HG02870 (cell line): ENCODE results near the gene GALNT2.

Experiments
- ATAC-seq: cut with Tn5 transposase; IDR thresholded peaks from one replicate; pipeline ENCODE4 v1.9.1; 2021; ENCODE audit warnings: mild to moderate bottlenecking, moderate library complexity; ENCODE audit not compliant: unreplicated experiment

The GALNT2 gene

DNA sequence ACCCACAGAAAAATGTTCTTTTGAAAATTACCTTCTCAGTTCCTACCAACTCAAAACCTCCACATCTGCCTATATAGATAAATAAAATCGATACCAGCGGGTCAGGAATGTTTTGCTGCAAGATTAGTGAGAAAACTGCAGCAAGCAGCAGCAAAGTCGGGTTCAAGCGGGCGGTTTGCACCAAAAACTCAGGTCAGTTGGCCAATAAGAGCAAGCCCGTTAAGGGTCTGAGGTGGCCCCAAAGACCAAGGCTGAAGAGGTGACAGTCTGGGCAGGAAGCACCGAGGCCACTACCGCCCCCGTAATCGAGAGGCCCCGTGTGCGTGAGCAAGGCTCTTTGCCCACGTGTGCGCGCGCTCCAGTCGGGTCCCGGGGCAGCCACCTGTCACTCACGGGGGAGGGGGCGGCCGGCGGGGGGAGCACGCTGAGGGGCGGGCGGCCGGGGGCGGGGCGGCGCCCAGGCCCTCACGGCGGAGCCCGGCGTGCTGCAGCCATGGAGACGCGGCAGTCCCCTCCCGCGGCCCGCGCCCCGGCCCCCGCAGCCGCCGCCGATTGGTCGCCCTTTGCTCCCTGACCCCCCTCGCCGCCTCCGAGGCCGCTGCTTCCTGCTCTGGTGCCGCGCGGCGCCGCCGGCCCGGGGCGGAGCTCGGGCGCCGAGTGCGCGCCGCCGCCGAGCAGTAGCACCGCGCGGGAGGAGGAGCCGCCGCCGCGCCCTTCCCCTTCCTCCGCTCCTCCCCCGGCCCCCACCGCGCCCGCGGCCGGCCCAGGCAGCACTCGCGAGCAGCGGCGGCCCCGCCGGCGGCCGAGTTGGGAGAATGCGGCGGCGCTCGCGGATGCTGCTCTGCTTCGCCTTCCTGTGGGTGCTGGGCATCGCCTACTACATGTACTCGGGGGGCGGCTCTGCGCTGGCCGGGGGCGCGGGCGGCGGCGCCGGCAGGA, at the start of gene GALNT2:
Gene GALNT2, plus strand, starts transcription at position 773 of the 939 bp plus-strand sequence. Its CDS starts 43 bp downstream, at position 816.
- peak; percentile 79 for ATAC-seq

DNA sequence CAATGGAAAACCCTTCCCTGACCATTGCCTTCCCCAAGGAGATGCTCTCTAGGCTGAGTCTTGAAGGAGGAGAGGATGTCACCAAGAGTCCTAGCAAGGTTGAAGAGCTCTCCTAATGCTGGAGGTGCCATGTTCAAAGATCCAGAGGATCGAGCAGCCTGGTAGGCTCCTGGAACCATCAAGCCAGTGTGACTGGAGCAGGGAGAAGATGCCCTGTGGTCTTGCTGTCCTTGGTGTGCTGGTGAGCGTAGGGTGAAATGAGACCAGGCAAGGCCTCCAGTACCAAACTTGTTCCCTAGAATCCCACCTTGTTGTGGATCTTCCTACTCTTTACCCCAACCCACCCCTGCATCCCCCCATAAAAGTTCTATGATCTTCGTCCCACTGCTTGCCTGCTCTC, 46.6 kb upstream of the GALNT2 start:
- no peak for ATAC-seq

DNA sequence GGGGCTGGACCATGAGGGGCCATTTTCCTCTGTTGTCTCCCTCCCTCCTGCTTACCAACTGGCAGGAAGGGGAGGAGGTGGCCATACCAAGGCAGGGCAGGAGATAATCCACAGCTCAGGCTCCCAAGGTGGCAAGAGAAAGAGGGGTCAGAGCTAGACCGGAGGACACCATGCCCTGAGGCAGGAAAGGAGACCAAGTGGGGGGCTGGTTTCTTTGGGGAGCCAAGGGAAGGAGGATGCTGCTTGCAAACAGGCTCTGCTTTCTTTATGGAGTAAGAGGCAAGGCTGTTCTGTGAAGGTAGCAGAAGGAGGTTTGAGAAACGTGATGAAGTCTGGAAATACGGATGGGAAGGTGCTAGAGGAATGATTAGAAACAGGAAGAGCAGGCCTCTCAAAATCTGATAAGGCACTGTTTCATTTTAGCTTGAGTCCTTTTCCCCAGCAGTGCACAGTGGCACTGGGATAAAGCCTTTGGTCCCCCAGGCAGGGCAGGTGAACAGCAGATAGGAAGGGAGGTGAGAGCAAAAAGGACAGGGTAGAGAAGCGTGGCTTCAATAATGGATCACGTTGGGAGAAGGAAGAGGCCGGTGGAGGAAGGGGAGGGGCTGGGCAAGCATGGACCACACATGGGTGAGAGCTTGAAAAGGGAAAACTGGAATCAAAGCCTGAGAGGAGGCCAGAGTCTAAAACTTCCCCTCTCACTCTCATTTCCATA, 44.2 kb upstream of the GALNT2 start:
- no peak for ATAC-seq

DNA sequence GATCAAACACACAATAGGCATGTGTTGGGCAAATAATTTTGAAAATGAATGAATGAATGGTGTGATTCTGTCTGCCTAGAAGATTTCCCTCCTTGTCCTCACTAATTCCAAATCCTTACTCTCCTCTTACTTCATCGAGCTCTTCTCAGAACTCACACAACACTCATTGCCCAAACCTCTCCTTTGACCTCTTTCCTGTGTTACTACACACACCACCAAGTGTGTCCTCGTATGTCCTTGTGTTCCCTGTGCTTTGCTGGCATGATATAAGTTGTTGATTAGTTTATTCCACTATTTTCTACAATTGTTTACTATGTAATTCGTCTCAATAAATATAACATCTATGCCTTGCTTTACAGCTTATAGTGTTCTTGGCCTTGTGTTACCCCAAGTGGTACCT, 41.4 kb upstream of the GALNT2 start:
- no peak for ATAC-seq

DNA sequence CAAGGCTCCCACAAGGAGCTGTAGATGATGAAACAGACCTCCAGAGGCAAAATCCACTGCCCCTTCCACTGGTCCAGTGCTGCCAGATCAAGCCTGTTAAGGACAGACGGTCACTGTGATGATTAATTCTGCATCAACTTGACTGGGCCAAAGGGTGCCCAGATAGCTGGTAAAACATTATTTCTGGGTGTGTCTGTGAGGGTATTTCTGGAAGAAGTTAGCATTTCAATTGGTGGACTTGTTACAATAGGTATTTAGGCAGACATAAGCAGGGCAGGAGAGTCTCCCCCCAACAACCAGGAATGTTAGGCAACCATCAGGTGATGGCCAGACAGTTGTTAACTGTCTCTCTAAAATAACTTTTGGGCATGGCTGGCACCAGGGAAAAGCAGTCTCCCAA, 40.9 kb upstream of the GALNT2 start:
- no peak for ATAC-seq

DNA sequence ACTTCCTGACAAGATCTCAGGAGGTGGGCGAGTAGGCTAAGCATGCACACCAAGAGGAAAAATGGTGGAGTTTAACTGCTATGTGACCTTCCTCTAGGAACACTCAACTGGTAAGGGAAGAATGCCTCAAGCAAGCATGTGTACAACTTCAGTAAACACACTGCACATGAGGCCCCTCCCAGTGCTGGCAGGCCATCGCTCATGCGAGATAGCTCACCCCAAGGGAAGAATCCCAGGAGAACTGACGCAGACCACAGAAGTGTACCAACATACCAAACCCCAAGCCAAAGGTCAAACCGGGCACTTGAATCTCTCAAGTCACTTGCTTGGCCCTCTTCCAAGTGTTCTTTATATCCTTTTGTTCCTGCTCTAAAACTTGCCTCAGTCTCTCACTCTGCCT, 40.5 kb upstream of the GALNT2 start:
- no peak for ATAC-seq

DNA sequence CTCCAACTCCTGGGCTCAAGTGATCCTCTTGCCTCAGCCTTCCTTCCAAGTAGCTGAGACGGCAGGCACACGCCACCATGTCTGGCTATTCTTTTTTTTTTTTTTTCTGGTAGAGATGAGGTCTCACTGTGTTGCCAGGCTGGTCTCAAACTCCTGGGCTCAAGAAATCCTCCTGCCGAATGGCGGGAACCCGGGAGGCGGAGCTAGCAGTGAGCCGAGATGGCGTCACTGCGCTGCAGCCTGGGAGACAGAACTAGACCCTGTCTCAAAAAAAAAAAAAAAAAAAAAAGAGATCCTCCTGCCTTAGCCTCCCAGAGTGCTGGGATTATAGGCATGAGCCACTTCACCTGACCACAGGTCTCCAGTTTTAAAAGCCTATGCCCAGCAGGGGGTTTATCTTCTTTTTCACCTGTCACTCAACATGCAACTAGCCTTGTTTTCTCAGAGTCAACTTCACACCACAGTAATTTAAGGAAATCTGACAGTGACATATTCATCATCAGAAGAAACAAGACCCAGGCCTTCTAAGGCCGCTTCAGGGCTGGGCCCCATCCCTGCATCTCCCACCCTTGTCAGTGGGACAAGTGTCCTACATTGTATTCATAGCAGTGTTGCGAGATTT, 38.3 kb upstream of the GALNT2 start:
- no peak for ATAC-seq

DNA sequence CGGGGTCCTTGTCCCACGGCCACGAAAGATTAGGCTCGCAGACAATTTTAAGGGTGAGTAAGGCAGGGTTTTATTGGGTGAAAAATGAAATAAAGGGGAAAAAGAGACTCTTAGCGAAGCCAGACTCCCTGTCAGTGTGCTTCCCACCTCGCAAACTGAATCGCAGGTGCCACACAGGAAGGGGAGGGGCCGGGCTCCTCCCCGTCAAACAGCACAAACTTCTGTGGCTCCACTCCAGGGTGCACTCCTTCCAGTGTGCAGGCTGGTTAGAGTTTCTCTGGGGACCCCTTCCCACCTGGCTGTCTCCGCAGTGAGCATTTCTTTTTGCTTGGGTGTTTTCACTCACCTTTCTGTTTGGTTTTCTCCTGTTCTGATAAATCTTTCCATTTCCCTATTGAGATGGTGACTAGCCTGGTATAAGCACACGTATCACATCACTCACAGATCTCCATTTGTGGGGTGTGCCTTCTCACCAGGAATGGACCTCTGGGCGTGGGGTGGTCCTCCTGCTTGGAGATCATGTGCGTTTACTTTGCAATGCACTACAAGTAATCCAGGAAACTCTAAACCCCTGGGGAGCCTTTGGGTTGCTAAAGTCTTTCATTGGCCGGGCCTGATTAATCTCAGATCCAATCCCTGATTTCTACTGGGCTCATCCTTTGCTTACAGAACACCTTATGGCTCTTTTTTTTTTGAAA, 37.6 kb upstream of the GALNT2 start:
- ATAC-seq = no peak

DNA sequence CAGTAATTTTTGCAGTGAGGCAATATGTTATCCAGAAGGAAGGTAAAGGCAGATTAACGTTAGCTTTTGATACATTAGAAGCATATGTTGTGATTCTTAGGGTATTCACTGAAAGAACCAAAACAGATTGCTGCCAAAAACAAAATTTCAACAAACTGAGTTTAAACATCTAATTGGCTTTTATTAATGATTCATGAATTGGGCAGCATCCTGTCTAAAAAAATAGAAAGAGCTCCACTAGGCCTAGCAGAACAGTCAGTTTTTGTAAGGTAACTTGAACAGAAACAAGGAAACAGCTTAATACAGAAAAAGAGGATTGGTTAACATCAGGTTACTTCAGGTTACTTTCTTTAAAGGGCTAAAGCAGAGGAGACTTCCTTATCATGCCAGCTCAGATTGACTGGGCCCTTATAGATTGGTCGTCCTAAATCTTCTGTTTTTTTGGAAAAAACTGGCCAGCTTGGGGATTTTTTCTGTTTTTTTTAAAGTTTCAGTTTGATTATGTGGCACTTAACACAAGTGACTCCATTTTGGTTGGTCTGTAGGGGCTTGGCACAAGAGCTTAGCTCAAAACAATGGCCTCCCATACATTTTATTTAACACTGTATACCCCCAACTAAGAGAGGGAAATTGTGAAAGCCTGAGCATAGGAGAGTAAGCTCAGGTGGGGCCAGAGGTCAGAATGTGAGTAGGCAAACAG, 36.8 kb upstream of the GALNT2 start:
- no peak for ATAC-seq

DNA sequence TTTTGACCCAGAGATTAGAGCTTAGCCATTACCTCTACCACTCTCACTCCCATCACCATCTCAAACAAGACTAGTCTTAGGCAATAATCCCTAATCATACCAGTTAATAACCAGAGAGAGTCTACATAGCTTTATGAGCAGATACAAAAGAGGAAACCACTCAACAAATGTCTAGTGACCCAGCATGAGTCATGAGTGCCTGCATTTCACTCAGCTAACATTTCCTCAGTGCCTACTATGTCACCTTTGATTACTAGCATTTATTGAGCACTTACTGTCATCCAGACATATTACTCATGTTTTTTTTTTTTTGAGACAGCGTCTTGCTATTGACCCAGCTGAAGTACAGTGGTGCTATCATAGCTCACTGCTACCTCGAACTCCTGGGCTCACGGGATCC, 35.9 kb upstream of the GALNT2 start:
- no peak for ATAC-seq

DNA sequence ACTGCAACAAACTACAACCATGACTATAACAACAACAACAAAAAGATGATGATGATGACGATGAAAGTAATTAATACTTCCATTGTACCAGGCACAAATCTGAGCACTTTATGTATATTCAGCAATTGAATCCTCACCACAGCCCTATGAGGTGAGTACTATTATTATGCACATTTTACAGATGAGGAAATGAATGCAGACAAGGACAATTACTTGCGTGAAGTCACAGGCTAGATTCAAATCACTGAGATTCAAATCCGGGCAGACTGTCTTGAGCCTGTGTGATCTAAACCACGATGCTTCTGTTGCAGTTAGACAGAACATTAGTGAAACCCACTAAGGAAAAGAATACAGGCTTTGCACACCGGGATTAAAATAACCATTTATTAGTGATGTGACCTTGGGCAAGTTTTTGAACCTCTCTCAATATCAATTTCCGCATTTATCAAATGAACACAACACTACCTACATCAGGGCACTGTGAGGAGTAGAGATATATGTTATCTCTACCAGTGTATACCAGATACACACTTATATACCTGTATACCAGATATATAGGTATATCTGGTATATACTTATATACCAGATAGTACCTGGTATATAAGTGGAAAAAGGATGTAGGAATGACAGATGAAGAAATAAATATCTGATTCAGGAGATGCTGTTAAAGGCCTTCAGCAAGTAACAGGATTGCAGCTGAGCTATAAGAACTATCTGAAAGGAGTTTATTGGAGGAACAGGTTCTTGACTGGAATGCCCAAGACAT, 34.3 kb upstream of the GALNT2 start:
- no peak for ATAC-seq

DNA sequence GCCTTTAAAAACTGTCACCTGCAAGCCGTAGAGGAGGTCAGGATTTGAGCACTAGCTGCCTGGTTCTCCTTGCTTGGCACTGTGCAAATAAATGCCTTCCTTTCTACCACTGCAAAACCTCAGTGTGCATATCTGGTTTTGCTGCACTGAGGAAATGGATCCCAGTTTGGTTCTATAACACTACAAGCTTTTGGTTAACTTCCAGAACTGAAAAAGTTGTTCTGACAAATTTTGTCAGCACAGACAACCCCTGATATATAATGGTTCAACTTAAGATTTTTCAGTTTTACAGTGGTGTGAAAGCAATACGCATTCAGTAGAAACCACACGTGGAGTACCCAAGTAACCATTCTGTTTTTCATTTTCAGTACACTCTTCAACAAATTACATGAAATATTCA, 29.8 kb upstream of the GALNT2 start:
- peak; percentile 72 for ATAC-seq

DNA sequence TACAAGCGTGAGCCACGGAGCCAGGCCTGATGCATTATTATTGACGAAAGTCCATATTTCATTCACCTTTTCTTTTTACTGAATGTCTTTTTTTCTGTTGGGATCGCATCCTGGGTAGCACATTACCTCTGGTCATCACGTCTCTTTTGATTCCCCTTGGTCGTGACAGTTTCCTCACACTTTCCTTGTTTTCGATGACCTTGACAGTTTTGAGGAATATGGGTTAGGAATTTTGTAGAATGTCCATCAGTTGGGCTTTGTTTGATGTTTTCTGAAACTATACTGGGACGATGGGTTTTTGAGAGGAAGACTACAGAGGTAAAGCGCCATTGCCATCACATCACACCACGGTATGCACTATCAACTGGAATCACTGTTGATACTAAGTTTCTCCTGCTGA, 26.6 kb upstream of the GALNT2 start:
- no peak for ATAC-seq

DNA sequence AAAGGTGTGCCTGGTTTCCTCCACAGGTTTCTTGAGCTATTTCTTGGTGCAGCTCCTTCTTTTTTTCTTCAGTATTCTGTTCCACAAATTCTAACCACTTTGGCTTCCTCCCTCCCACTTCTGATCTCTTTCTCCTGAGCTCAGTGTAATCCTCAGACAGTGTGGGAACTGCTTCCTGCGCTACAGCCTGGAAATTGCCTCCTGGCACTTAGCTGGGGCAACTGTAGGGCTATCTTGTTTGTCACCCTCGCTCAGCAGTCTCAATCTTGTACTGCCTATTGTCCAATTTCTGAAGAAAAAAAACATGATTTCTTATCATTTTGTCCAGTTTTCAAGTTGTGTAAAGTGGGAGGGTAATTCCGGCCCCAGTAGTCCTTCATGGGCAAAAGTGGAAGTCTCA, 24.0 kb upstream of the GALNT2 start:
- ATAC-seq = no peak

DNA sequence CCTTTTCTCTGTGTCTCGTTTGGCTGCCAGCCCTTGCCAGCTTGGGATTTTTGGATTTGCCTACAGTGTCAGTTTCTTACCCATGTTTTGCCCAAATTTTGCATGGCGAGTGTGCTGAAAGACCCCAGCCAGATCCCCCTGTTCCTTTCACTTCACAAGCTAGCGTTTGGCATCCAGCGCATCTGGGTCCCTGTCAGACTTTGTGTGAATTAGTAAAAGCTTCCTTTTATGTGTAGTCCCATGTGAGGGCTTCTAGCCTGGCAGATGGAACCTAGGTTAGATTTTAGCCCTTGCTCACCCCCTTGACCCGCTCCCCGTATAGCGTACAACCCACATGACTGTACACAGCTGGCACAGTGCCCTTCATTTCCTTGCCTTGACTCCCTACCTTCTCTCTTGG, 22.3 kb upstream of the GALNT2 start:
- ATAC-seq = no peak

DNA sequence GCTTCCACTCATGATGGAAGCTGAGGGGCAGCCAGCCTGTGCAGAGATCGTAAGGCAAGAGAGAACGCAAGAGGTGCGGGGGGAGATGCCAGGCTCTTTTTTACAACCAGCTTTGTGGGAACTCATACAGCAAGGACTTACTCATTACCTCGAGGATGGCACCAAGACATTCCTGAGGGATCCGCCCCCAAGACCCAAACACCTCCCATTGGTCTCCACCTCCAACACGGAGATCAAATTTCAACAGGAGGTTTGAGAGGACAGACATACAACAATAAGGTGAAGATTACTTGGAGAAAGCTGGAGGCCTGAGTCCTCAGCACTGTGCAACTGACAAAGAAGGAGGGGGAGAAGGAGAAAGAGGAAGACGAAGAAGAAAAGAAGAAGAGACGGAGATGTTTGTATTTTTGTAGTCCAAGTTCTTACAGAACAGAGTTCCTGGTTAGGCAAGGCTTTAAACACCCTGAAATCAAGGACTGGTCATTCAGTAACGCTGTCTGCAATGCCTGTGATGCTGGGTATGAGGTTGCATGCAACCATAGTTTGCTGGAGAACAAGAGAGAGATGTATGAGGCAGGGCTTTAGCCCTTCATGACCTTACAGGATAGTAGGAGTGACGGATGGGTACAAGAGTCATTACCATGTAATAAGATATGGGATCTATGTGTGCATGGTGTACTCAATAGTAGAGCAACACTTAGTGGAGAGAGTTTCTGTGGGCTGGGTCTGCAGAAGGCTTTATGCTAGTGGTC, 19.7 kb upstream of the GALNT2 start:
- ATAC-seq = no peak

DNA sequence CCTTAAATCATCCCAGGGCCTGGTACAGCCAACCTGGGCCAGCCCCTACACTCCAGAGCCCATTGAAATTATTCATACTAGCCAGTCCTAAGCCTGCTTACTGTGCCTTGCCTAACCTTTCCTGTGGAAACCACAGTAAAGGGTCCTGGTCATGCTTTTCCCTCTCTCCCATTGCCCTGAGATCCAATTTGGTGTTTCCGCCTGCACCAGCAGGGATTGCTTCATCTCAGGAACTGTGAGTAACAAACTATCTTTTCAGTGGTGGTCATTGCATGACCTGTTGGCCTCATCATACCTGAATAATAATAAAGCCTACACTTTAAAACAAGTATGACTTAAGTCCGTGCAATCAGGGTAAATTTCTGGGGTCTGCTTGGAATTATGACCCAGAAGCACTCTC, 18.7 kb upstream of the GALNT2 start:
- ATAC-seq = no peak

DNA sequence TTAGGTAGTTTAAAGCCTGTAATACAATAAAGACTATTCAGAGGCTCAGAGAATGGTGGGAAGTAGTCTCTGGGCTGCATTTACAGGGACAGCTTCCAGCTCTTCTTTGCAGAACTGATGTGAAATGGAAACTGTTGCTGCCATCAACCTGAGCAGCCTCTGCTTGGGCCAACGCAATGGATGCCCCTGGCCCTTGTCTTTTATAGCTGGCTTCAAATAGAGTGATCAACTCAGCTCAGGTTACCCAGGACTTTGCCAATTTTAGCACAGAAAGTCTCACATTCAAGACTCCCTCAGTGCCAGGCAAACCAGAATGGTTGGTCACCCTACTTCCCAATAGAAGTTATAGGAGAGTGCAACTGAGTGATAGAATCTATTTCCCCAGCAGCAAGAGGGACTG, 18.1 kb upstream of the GALNT2 start:
- no peak for ATAC-seq

DNA sequence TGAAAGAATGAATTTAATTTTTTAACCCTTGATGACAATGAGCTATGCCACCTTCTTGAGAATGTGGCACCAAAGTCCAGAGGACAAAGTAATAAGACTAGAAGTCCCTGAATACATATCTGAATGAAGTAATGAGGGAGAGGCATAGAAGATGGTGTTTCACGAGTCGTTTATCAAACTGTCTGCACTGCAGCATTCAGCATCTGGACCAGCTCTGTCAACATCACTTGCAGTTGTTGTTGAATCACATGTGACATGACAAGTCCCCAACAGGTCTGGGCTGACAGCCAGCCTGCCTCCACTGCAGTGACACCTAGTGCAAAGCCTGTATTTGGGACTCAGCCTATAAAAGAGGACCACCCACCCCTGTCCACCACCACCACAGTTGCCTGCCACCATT, 17.3 kb upstream of the GALNT2 start:
- ATAC-seq = no peak
